Measurements from ENCODE around the gene KRT5.
"Not testable (repeated sequence)": the region's sequence is repeated elsewhere in the genome, so short reads cannot be mapped to it uniquely, and the experiment has no call there.

KRT5 gene

DNA sequence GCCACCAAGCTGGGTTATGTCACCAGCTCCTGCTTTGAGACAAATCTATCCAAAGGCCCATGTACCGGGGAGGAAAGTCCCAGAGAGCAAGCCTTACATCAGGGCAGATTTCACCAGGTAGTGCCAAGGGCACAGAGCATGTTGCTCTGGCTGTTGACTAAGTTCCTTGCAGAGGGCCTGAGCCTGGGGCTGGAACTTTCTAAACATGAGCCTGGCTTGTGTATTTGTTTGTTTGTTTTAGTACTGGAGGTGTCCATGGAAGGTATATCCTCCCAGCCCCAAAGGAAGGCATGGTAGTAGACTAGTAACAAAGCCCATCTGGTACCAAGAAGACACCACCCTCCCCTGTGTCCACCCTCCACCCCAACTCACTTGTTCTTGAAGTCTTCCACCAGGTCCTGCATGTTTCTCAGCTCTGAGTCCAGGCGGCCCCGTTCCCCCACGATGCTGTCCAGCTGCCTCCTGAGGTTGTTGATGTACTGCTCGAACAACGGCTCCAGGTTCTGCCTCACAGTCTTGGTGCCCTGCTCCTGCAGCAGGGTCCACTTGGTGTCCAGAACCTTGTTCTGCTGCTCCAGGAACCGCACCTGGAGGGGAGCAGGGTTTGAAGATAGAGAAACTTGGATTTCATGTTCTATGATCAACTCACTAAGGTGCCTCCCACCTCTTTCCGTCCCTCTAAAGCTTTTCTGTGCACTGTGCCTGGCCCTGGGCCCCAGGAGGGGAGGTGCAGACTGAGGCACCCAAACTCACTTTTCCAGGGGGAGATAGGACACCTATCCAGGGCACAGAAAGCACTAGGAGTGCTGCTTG, 1.4 kb downstream of the KRT5 start:
- no peak for DNase-seq

DNA sequence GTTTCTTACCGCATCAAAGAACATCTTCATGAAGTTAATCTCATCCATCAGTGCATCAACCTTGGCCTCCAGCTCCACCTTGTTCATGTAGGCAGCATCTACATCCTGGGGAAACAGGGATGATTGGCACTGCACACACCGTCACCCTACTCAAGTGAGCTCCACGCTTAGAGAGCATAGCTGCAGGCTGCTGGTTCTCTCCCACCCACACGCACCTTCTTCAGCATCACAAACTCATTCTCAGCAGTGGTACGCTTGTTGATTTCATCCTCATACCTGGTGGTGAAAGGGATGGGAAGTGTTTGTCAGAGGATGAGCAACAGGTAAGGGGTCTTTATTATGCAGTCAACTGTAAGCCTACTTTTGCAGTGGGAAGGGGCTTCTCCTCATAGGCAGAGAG, 2.3 kb downstream of the KRT5 start:
- no peak for DNase-seq

DNA sequence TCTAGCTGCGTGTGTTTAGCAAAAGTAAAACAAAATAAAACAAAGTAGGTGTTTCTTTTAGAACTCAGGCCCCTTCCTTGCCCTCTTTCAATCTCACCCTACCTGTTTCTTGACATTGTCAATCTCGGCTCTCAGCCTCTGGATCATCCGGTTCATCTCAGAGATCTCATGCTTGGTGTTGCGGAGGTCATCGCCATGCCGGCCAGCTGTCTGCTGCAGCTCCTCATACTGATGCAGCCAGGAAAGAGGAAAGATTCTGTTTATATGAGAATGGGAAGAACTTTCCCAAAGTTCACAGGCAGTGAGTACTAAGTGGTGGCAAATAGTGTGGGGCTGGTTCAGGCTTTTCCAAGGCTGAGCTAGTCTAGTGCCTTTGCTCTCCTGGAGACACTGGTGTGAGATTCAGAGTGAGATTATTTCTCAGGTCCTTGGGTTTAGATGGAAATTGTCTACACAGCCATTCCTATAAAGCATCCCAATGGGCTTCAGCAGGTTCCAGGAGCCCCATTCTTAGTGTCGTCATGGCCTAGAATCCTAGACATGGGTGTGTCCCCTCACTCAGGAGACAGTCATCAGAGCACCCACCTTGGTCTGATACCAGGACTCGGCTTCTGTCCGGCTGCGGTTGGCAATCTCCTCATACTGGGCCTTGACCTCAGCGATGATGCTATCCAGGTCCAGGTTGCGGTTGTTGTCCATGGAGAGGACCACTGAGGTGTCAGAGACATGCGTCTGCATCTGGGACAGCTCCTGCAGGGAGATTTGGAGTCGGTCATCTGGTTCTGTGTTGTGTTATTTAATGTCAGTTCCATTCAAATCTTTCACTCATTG, 3.0 kb downstream of the KRT5 start:
- no peak for DNase-seq

DNA sequence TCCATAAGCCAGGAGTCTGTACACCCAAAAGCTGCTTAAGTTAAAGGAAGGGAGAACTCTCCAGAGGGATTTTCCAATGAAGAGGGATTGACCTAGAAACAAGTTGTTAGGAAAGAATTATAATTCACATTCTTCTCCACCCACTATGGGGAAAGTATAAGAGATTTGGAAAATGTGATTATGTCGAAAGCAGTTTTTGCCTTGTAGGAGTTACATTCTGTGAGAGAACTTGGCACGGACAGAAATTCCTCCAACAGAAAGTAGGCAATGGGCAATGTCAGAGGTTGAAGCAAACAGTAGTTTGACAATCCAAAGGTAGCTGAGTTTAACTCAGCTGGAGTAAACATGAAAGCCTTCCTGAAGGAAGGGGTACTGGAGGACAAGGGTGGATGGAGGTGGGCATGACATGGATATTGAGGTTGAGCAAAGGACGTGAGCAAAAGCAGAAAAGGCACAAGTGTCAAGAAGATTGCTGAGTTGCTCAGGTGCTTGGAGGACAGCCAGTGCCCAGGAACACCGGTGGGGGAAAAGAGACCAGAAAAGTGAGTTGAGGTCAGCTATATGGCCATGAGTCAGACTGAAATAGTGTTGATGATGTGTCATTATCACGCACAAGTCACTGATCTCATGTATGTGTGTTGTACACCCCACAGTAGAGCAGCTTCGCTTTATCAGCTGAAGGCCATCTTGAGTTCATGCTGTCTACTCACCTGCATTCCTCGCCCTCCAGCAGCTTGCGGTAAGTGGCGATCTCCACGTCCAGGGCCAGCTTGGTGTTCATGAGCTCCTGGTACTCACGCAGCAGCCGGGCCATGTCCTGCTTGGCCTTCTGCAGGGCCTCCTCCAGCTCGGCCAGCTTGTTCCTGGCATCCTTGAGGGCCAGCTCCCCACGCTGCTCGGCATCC, 4.0 kb downstream of the KRT5 start:
- DNase-seq: no peak

DNA sequence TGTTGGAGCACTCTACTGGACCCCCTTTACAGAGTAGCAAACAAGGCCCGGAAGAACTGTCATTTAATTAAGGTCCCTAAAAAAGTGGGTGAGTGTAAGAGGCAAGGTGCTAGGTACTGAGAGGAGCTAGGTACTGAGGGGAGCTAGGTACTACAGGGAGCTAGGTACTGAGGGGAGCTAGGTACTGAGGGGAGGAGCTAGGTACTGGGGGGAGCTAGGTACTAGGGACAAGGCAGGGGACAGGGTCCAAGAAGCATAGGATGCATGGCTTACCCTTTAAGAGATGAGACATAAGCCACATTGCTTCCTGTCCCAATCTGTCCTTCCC, 4.9 kb downstream of the KRT5 start:
- DNase-seq: no peak

DNA sequence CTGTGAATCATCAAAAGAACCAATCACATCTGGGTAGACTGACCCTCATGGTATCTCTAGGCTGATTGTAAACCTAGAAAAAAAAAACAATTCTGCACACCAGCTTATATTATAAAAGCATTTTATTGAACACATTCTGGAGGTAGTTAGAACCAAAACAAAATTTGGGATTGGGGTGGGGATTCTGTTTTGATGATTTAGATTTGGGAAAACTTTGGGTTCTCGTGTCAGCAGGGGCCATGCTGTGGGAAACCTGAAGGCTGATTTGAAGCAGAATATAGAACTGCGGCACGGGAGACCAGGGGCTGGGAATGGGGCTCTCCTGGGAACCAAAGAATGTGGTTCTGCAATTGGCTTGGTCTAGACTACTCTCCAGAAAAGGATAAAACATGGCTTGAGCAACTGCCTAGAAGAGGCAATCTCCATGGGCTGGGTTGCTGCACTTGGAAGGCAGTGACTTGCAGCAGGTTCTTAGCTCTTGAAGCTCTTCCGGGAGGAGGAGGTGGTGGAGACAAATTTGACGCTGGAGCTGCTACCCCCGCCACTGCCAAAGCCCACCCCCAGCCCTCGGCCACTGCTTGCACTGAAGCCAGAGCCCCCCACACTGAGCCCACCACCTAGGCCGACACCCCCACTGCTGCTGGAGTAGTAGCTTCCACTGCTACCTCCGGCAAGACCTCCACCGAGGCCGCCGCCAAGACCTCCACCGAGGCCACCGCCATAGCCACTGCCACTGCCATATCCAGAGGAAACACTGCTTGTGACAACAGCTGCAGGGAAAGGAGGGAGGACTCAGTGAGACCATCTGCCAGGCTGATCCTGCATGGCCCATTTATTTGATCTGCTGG, 5.5 kb downstream of the KRT5 start:
- DNase-seq: no peak

DNA sequence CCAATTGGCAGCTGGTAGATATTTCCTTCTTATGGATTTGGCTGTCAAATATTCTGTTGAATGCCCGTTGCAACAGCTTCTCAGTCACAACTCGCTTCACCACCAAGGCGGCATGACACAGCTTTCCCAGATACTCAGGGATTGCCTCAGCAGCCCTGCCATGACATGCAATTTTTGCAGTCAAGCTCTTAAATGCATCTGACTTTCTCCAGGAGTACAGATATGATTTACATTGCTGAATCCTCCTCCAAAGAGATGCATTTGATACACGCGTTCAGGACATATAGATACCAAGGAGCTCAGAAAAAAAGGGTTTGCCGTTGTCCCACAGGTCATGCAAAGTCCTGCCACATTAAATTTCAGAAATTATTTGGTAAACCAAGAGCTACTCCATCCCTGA, 6.5 kb downstream of the KRT5 start:
- no peak for DNase-seq

DNA sequence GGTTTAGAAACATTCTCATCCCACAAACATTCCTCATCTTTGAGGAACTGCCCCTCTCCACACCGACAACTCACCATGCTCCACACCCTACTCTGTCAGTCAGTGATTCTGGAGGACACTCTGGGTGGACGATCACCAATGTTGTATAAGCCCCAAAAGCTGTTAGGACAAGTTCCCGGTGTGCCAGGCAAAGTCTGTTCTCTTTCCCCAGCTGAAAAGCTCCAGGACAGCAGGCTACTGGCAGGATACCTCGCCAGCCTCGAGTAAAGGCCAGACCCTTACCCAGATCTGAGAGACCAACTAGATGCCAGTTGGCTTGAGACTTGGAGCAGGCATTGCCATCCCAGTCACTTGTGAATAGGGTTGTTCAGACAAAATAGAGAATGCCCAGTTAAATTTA, 12.0 kb downstream of the KRT5 start:
- DNase-seq: no peak

DNA sequence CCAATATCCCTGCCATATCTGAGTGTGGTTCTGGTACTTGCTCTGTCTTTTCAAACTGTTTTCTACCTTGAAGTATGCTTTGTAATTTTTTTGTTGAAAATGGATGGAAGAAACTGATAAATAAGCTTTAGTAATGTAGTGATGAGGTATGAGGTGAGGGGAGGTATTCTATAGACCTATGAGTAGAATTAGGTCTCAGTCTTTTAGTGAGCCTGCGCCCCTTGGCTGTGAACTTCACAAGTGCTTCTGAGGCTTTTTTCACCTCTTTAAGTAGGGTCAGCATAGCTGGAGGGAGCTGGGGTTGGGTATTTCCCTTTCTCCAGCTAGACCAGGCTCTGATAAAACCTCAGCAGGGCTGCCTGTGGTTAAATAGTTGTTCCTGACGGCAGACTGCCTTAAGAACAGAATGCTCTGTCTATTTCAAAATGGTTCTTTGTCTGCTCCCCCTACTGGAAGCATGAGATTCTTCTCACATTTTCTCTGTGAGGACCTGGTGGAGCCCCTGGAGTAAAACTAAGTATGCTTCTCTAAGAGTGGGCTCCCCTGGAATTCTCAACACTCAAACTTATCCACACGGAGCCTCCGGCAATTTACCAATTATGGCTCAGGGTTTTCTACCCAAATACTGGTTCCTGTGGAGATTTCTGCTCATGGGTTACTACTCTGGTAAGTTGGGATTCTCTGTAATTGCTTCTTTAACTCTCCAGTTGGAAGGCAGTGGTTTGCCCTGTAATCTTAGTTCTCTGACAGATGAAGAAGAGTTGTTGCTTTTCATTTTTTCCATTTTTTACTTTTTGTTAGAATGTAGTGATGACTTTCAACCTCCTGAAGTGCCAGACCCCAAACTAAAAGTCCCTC, 13.1 kb downstream of the KRT5 start:
- no peak for DNase-seq

DNA sequence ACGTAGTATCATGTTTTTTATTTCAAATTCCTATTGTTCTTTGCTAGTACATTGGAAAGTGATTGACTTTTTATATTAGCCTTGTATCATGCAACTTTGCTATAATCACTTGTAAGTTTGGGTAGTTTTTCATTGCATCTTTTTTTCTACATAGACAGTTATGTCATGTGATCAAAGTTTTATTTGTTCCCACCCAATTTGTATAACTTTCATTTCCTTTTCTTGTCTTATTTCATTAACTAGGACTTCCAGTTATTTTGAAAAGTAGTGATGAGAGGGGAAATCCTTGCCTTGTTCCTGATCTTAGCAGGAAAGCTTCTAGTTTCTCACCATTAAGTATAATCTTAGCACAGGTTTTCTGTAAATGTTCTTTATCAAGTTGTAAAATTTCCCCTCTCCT, 17.3 kb downstream of the KRT5 start:
- DNase-seq: no peak

DNA sequence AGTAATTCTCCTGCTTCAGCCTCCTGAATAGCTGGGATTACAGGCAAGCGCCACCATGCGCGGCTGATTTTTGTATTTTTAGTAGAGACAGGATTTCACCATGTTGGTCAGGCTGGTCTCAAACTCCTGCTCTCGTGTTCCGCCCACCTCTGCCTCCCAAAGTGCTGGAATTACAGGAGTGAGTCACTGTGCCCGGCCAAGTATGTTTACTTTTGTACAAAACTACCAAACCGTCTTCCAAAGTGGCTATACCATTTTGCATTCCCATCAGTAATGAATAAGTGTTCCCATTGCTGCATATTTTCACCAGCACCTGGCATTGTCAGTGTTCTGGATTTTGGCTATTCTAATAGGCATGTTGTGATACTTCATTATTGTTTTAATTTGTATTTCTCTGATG, 18.7 kb downstream of the KRT5 start:
- no peak for DNase-seq

DNA sequence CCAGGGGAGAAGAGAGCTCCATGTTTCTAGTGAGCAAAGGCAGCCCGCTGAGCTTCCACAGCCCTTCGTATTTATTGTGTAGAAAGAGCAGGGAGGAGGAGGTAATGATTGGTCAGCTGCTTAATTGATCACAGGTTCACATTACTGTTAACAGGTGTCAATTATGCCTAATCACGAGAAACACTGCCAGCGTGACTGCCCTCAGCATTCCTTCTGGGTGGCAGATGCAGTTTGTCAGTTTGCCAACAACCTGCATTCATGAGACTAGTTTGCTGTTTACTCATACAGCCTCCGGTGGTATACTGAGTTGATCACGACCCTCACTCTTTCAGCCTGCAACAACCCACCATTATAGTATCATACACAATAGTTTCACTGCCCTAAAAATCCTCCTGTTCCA, 19.6 kb downstream of the KRT5 start:
- not testable (repeated sequence) for DNase-seq

DNA sequence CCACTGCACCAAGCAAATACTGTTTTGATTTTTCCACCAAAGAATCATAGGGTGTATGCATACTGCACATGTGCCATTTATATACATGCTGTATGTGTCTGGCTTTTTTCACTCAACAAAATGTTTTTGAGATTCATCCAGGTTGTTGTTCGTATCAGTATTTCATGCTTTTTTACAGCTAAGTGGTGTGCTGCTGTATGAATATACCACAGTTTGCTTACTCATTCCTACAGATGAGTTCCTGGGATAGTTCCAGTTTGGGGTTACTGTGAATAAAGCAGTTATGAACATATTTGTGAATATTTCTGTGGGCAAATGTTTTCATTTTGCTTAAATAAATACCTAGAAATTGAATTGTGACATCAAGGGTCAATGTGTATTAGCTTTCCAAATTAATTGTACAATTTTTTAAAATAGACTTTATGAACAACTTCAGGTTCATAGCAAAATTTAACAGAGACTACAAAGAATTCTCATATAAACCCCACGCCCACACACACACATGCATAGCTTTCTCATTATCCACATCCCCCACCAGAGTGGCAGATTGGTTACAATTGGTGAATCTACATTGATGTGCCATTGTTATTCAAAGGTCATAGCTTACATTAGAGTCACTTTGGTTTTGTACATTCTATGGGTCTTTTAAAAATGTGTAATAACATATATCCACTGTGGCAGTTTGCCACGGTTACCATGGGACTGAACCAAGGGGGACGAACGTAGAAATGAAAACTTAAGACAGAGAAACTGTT, 20.2 kb downstream of the KRT5 start:
- no peak for DNase-seq

DNA sequence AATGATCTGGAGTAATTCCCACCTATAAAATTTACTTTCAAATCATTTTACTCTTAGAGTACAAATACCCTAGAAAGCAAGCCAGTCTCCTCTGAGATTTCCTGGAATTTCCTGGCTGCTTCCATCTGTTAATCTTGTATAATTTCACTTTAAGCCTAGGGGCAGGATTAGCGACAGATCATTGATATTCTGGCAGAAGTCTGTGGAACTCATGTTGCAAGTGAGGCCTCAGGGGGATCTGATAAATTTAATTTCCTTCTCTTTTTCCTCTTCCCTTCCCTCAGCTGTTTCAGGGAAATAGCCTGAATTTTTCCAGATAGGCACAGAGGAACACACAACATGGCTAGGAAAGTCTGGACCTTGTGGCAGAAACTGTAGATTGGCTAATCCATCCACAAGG, 21.2 kb downstream of the KRT5 start:
- DNase-seq: no peak

DNA sequence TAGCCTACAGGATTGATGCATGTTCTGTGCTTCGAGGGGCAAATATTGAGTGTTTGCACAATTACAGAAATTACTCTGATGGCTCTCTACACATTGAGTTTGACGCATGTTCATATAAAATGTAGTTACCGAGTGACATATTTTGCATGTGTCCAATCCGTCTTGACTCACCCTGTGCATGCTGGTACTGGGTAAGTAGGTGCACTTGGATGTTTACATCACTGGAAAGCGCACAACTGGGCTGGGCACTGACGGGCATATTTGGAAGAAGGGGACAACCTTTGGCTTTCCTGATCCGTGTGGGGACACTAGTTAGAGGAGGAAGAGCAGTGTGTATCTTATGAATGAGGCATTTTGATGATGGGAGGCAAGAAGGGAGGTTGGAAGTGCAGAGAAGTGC, 22.2 kb downstream of the KRT5 start:
- no peak for DNase-seq

DNA sequence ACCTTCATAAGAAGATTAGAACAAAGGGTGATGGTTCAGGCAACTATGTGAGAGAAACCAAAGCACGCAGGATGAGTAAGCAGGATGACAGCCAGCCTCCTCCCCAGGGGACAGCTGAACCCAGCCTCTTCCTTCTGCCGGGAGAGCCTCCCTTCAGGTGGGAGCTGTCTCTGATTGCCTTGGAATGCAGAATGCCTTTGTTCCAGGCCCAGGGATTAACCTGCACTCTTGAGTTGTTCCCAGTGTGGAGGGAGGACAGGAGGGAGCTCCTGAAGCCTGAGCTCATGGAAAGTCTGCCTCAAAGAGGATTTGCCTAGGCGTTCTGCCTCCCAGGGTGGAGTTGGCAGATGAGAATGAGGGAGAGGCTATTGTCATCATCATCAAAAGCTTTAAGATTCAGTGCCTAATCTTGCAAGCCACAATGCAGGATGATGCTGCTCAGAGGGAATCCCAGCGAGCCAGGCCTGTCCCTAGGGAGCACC, 23.6 kb downstream of the KRT5 start:
- DNase-seq: no peak

DNA sequence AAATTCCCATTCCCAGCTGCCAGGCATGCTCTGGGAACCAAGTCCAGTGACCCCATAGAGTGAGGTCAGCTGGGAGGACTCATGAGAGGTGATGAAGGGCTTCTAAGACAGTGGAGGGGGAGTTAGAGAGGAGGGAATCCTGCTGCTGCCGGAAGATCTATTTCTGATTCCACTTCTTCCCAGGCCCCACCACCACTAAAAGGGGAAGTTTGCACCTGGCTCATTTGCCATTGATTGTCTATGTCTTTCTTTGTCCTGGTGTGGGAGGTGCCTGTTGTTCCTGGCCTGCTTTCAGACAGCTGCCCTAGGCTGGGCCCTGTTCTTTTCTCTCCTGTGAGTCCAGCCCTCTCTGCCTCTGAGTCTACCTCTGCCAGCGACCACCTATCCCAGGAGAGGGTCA, 24.1 kb downstream of the KRT5 start:
- DNase-seq: no peak

DNA sequence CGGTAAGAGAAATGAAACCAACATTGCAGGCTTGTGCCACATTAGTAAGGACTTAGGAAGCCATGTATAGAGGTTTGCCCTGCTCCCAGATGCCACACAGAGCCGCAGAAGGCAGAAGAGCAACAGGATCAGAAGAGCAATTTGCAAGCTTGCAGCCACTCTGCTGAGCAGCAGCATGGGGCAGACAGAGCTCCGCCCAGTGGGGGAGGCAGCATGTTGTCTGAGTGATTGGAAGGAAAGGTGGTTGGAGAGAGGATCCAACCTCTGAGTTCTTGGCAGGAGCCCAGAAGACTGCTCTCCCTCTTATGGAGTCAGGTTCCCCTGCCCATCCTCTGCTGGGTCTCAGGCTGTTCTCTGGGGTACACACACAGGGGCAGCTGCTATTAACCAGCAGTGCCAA, 24.8 kb downstream of the KRT5 start:
- DNase-seq: no peak

DNA sequence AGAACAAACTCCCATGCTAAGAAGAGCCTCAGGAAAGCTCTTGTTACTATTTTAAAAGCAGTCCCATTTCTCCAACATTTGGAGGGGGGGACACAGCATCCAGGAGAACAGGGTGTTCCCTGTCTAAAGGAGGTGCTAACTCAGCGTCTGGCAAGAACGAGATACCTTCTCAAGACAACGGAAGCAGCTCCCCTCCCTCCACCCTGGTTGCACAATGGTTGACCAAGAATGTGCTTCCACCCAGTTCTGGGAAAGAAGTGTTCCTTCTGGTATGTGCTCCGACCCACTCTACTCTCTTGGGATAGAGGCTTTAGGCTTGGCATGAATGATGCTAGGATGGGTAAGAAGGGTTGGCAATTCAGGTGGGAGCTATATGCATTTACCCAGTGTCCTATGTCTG, 25.7 kb downstream of the KRT5 start:
- DNase-seq: no peak

DNA sequence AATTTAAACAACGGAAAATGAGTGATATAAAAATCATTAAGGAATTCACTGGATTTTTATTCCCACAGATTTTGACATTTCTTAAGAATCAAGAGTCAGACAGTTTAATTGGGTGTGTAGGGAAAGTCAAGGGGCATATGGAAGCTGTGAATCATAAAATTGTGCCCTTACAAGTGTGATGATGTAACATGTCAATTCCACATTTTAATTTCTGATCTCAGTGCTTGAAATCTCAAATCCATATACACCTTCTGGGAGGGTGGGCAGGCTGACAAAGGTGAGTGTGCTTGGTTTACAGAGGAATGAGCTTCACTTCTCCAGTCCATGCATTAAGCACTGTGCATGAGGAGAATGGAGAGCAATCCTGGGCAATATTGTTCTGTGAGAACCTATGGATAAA, 26.1 kb downstream of the KRT5 start:
- no peak for DNase-seq

DNA sequence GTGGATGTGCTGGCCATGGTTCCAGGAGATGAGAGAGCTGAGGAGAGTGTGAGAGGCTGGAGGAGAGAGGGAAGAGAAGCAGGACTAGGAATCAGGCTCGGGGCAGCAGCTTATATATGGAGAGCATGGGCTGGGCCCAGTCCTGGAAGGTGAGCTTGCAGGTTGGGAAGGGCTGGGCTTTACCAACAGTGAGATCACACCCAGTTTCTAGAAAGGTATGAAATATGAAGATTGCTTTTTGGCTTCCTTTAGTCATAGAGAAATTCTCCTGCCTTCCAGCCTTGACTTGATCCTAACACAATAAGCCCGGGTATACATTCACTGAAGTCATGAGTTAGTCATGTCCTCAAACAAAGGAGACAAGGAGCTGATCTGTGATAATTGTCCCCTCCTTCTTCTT, 27.0 kb downstream of the KRT5 start, which contains the start of gene KRT6A:
TSS of gene KRT6A (minus strand) at position 86 of the 400 bp plus-strand sequence. CDS start at position 17, 69 bp downstream.
- no peak for DNase-seq
